ENCODE results near the gene ARL17A. TPM values are rescaled to one million over a fixed set of nuclear protein-coding genes. Genes with fewer than 3 reads are reported as not detected.
"Not testable (repeated sequence)": the region's sequence is repeated elsewhere in the genome, so short reads cannot be mapped to it uniquely, and the experiment has no call there.

ARL17A gene
- polyA plus RNA-seq (2013, experiment 1 of 2): 8.1 TPM
- polyA plus RNA-seq (2013, experiment 2 of 2): 8.4 TPM

DNA sequence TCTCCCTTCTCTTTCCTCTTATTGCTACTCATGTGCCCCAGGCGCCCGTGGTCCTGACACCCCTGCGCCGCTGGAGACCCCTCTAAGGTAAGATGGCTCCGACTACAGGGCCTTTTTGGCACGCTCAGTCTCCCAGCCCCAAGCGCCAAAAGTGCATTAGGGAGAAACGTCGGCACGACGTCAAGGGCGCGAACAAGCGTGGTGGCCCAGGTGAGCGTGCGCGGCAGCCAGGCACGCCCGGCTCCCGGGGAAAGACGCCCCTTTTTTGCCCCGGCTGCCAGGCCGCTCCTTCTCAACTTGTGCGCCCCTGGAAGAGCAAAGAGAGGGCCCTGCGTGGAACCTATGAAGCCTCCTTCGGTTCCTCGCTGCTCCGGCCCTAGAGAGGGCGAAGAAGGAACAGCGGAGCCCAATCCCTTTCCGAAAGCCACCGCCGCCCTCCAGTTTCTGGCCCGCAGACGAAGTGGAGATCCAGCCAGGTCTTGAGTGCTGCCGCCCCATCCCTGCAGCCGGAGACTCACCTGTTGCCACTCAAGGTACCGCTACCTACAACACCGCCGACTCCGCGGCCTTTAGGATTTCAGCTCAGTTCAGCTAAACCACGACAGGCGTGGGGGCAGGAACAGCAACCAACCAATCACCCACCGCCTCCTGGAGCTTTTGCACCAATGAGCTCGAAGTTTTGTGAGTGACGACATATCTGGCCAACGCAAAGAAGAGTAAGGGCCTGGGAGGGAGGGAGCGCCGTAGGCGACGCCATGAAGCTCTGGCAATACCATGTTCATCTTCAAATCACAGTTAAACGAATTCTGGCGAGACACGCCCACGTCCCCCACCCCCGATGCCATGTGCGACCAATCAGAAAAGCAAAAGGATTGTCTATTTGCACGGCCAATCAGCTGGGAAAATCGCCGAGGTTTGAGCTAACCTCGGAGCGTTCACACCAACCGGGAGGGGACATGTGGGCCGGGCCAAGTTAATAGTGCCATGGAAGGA lies at the start of gene ARL17A:
TSS of gene ARL17A (minus strand) at position 609 of the 993 bp plus-strand sequence. CDS start 3,369 bp downstream, outside the sequence.
- not testable (repeated sequence) for H2BK15ac ChIP-seq (replicated peaks; ENCODE audit: low read depth); H3K4me1 ChIP-seq (ENCODE audit: control insufficient read depth, low read depth, low read length); H4K8ac ChIP-seq (ENCODE audit: low read depth, low read length); H3K4me3 ChIP-seq (ENCODE audit: low read length); H3K4me2 ChIP-seq (ENCODE audit: low read length); H3K9ac ChIP-seq (ENCODE audit: low read length); H3K23ac ChIP-seq (ENCODE audit: low read length); H2BK5ac ChIP-seq (ENCODE audit: low read length); H3K18ac ChIP-seq (ENCODE audit: low read length); H3K4ac ChIP-seq (ENCODE audit: low read depth, low read length); H3K79me2 ChIP-seq (ENCODE audit: control insufficient read depth, insufficient read depth, low read length); H3K36me3 ChIP-seq (ENCODE audit: control insufficient read depth, insufficient read depth, low read length); DNase-seq; H3K27ac ChIP-seq (ENCODE audit: low read depth, low read length); H2AK5ac ChIP-seq (ENCODE audit: low read length); H2BK120ac ChIP-seq (ENCODE audit: low read depth, low read length); H3K79me1 ChIP-seq (ENCODE audit: low read length); H4K5ac ChIP-seq (ENCODE audit: low read length); H3K27me3 ChIP-seq (ENCODE audit: insufficient read depth, low read length, poor library complexity); H3K56ac ChIP-seq (ENCODE audit: low read length)
- no CpG with 5 or more reads among the region's 65 CpGs for WGBS (ENCODE audit: extremely low coverage, insufficient coverage, low lambda C conversion rate)

DNA sequence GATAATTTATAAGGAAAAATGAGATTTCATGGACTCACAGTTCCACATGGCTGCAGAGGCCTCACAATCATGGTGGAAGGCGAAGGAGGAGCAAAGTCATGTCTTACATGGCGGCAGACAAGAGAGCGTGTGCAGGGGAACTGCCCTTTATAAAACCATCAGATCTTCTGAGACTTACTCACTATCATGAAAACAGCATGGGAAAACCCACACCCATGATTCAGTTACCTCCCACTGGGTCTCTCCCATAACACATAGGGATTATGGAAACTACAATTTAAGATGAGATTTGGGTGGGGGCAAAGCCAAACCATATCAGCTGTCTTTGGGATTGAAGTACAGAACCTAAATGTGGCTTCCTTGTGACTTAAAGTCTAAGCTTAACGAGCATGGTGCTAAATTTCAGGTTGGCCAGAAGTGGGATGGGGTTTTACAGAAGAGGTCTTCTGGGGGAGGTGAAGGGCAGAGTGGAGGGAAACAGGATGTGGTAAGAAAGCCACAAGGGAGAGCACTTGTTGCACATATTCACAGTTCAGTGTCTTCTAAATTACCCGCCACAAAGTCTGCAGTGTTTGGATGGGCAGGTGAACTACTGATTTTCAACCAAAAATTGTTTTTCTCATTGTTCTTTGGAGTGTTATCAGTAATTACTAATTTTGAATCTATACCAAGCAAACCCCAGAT lies 49.4 kb upstream of the ARL17A start:
- not testable (repeated sequence) for H4K8ac ChIP-seq (ENCODE audit: low read depth, low read length); H2BK5ac ChIP-seq (ENCODE audit: low read length); H3K27ac ChIP-seq (ENCODE audit: low read depth, low read length); H3K9ac ChIP-seq (ENCODE audit: low read length); H3K18ac ChIP-seq (ENCODE audit: low read length); H3K4me3 ChIP-seq (ENCODE audit: low read length); H3K79me2 ChIP-seq (ENCODE audit: control insufficient read depth, insufficient read depth, low read length); H3K27me3 ChIP-seq (ENCODE audit: insufficient read depth, low read length, poor library complexity); H3K4me1 ChIP-seq (ENCODE audit: control insufficient read depth, low read depth, low read length); H2BK120ac ChIP-seq (ENCODE audit: low read depth, low read length); H3K23ac ChIP-seq (ENCODE audit: low read length); DNase-seq; H3K56ac ChIP-seq (ENCODE audit: low read length); H3K4me2 ChIP-seq (ENCODE audit: low read length); H2BK15ac ChIP-seq (replicated peaks; ENCODE audit: low read depth); H3K4ac ChIP-seq (ENCODE audit: low read depth, low read length); H3K36me3 ChIP-seq (ENCODE audit: control insufficient read depth, insufficient read depth, low read length); H4K5ac ChIP-seq (ENCODE audit: low read length); H3K79me1 ChIP-seq (ENCODE audit: low read length); H2AK5ac ChIP-seq (ENCODE audit: low read length)
- WGBS (ENCODE audit: extremely low coverage, insufficient coverage, low lambda C conversion rate): no CpG with 5 or more reads among the region's 5 CpGs

DNA sequence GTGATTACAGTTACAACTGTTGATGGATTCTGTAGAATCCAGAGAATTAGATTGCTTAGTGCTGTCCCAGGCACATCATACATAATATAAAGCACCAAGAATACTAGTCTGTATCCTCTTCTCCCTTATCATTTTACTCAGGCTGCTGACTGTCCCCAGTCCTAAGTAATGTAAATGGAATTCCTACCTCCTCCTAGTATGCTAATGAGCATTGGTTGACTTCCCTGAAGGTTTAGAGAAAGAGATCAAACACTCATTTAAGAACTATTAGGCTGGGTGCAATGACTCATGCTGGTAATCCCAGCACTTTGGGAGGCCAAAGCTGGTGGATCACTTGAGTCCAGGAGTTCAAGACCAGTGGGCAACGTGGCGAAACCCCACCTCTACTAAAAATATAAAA lies 48.0 kb upstream of the ARL17A start:
- H3K18ac ChIP-seq (ENCODE audit: low read length); H3K27me3 ChIP-seq (ENCODE audit: insufficient read depth, low read length, poor library complexity); H3K79me1 ChIP-seq (ENCODE audit: low read length); H3K4me1 ChIP-seq (ENCODE audit: control insufficient read depth, low read depth, low read length); H3K23ac ChIP-seq (ENCODE audit: low read length); H3K4me2 ChIP-seq (ENCODE audit: low read length); H3K36me3 ChIP-seq (ENCODE audit: control insufficient read depth, insufficient read depth, low read length); H3K4ac ChIP-seq (ENCODE audit: low read depth, low read length); H4K5ac ChIP-seq (ENCODE audit: low read length); H3K9ac ChIP-seq (ENCODE audit: low read length); H3K27ac ChIP-seq (ENCODE audit: low read depth, low read length); H2BK5ac ChIP-seq (ENCODE audit: low read length); DNase-seq; H2BK120ac ChIP-seq (ENCODE audit: low read depth, low read length); H2AK5ac ChIP-seq (ENCODE audit: low read length); H3K4me3 ChIP-seq (ENCODE audit: low read length); H2BK15ac ChIP-seq (replicated peaks; ENCODE audit: low read depth); H3K79me2 ChIP-seq (ENCODE audit: control insufficient read depth, insufficient read depth, low read length); H3K56ac ChIP-seq (ENCODE audit: low read length); H4K8ac ChIP-seq (ENCODE audit: low read depth, low read length): not testable (repeated sequence)
- WGBS (ENCODE audit: extremely low coverage, insufficient coverage, low lambda C conversion rate): no CpG with 5 or more reads among the region's 2 CpGs

DNA sequence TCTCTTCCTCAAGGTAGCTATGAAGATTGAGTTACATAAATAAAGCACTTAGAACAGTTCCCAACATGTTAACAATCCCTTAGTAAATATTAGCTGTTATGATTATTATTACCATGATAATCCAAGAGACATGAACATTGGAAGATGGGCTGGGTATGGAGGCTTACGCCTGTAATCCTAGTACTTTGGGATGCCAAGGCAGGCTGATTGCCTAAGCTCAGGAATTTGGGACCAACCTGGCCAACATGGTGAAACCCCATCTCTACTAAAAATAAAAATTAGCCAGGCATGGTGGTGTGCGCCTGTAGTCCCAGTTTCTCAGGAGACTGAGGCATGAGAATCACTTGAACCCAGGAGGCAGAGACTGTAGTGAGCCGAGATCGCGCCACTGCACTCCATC lies 45.2 kb upstream of the ARL17A start:
- not testable (repeated sequence) for H3K4me1 ChIP-seq (ENCODE audit: control insufficient read depth, low read depth, low read length); H2BK5ac ChIP-seq (ENCODE audit: low read length); H3K79me2 ChIP-seq (ENCODE audit: control insufficient read depth, insufficient read depth, low read length); H3K56ac ChIP-seq (ENCODE audit: low read length); H4K5ac ChIP-seq (ENCODE audit: low read length); H3K4me2 ChIP-seq (ENCODE audit: low read length); DNase-seq; H2AK5ac ChIP-seq (ENCODE audit: low read length); H3K79me1 ChIP-seq (ENCODE audit: low read length); H2BK120ac ChIP-seq (ENCODE audit: low read depth, low read length); H3K4me3 ChIP-seq (ENCODE audit: low read length); H3K27me3 ChIP-seq (ENCODE audit: insufficient read depth, low read length, poor library complexity); H3K4ac ChIP-seq (ENCODE audit: low read depth, low read length); H2BK15ac ChIP-seq (replicated peaks; ENCODE audit: low read depth); H3K18ac ChIP-seq (ENCODE audit: low read length); H3K27ac ChIP-seq (ENCODE audit: low read depth, low read length); H3K23ac ChIP-seq (ENCODE audit: low read length); H3K36me3 ChIP-seq (ENCODE audit: control insufficient read depth, insufficient read depth, low read length); H3K9ac ChIP-seq (ENCODE audit: low read length); H4K8ac ChIP-seq (ENCODE audit: low read depth, low read length)
- no CpG with 5 or more reads among the region's 5 CpGs for WGBS (ENCODE audit: extremely low coverage, insufficient coverage, low lambda C conversion rate)

DNA sequence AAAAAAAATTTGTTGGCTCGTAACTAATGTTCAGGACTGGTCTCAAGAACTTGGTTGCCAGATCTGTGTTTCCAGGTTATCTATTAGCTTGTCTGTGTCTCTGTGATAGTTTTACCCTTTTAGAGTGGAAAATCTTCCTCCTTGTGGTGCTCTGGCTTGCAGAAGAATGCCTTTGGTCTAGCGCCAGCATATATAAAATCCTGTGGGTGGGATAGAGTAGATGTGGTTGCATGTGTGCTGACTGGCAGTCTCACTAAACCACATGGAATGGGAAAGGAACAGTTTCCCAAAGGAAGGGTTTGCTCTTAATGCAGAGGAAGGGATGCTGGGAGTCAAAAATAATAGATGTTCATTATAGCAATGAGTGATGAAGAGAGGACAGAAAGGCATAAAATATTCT lies 44.3 kb upstream of the ARL17A start:
- not testable (repeated sequence) for H3K4me2 ChIP-seq (ENCODE audit: low read length); H3K56ac ChIP-seq (ENCODE audit: low read length); H3K4me1 ChIP-seq (ENCODE audit: control insufficient read depth, low read depth, low read length); H3K27ac ChIP-seq (ENCODE audit: low read depth, low read length); H3K4me3 ChIP-seq (ENCODE audit: low read length); H2BK15ac ChIP-seq (replicated peaks; ENCODE audit: low read depth); H3K23ac ChIP-seq (ENCODE audit: low read length); H3K79me1 ChIP-seq (ENCODE audit: low read length); H3K9ac ChIP-seq (ENCODE audit: low read length); H3K36me3 ChIP-seq (ENCODE audit: control insufficient read depth, insufficient read depth, low read length); H3K4ac ChIP-seq (ENCODE audit: low read depth, low read length); H2BK5ac ChIP-seq (ENCODE audit: low read length); H3K79me2 ChIP-seq (ENCODE audit: control insufficient read depth, insufficient read depth, low read length); H4K5ac ChIP-seq (ENCODE audit: low read length); H4K8ac ChIP-seq (ENCODE audit: low read depth, low read length); H2BK120ac ChIP-seq (ENCODE audit: low read depth, low read length); H2AK5ac ChIP-seq (ENCODE audit: low read length); H3K27me3 ChIP-seq (ENCODE audit: insufficient read depth, low read length, poor library complexity); H3K18ac ChIP-seq (ENCODE audit: low read length); DNase-seq
- WGBS (ENCODE audit: extremely low coverage, insufficient coverage, low lambda C conversion rate): no CpG with 5 or more reads among the region's 2 CpGs
